HCT116 (cell line): ENCODE measurements around the gene CSH2. TPM values are rescaled to one million over a fixed set of nuclear protein-coding genes. Genes with fewer than 3 reads are reported as not detected.
"Not testable (repeated sequence)": the region's sequence is repeated elsewhere in the genome, so short reads cannot be mapped to it uniquely, and the experiment has no call there.

Source experiments
- ATAC-seq: fragments of 200-7000 bp; cut with Tn5 transposase; 2 replicates; pipeline ENCODE4 v1.9.1; 2020; ENCODE audit warnings: mild to moderate bottlenecking, moderate library complexity
- BruUV-seq: library from RNA; stranded (reverse); fragments of 400-500 nt; replicated peaks from 2 replicates; lab custom pipeline; 2021; lab: Mats Ljungman, UMichigan
- CTCF ChIA-PET: fragments of 300-600 bp; sonication (Branson Sonifier 250); formaldehyde crosslinking; loops from one replicate; lab custom pipeline; 2021; ENCODE audit warnings: antibody characterized with exemption; lab: Charles Lee
- POLR2A ChIA-PET: fragments of 300-600, 350-600 bp; sonication (Branson Sonifier 250); formaldehyde crosslinking; loops from one replicate; lab custom pipeline; 2021; ENCODE audit warnings: antibody characterized with exemption; lab: Charles Lee
- RAD21 ChIA-PET, 2 experiments: fragments of 300-600 bp; sonication (Branson Sonifier 250); formaldehyde crosslinking; loops; one replicate each; lab custom pipeline; 2023; ENCODE audit warnings: low total read pairs in 2 of 2; ENCODE audit not compliant: uncharacterized antibody in 2 of 2, unreplicated experiment in 2 of 2, low non-redundant PET in 1 of 2; lab: Charles Lee
- DNase-seq: peaks from one replicate; pipeline ENCODE4 v3.0.0-alpha.2; 2010; ENCODE audit warnings: low read depth, low spot score
- H2AFZ ChIP-seq: fragments of 200-600 bp; shearing (Covaris generic), sonication (generic); 2 replicates; pipeline ENCODE4 v1.6.1; 2017; ENCODE audit warnings: low read depth, mixed run types, mixed read lengths, antibody characterized with exemption, low read length; ENCODE audit not compliant: poor library complexity, severe bottlenecking
- H3K27ac ChIP-seq: 2 replicates; pipeline ENCODE4 v1.5.1; 2012; ENCODE audit warnings: low read depth, low read length
- H3K27me3 ChIP-seq: fragments of 200-600 bp; sonication (generic); 2 replicates; pipeline ENCODE4 v1.6.1; 2016; ENCODE audit warnings: mixed run types, low read length, mixed read lengths; ENCODE audit not compliant: insufficient read depth
- H3K36me3 ChIP-seq, 2 experiments: fragments of 200-500 bp in 1 of 2; fragments of 200-600 bp in 1 of 2; sonication (Bioruptor generic) in 1 of 2; sonication (generic) in 1 of 2; 2 replicates each; pipeline versions ENCODE4 v1.5.1 to v1.6.1; 2014 to 2016; ENCODE audit warnings: low read length in 2 of 2, inconsistent platforms in 1 of 2, mixed read lengths in 1 of 2, mixed run types in 1 of 2; ENCODE audit not compliant: insufficient read depth in 2 of 2, control insufficient read depth in 1 of 2
- H3K4me1 ChIP-seq, 2 experiments: fragments of 200-600 bp in 1 of 2; sonication (generic) in 1 of 2; 2 replicates each; pipeline versions ENCODE4 v1.5.1 to v1.6.1; 2012 to 2017; ENCODE audit warnings: low read length in 2 of 2, inconsistent platforms in 1 of 2, mild to moderate bottlenecking in 1 of 2, mixed read lengths in 1 of 2, mixed run types in 1 of 2, moderate library complexity in 1 of 2; ENCODE audit not compliant: insufficient read depth in 2 of 2, control insufficient read depth in 1 of 2
- H3K4me2 ChIP-seq: fragments of 200-600 bp; sonication (generic); 2 replicates; pipeline ENCODE4 v1.6.1; 2017; ENCODE audit warnings: mixed run types, low read length, mixed read lengths
- H3K4me3 ChIP-seq, 2 experiments: fragments of 200-600 bp in 1 of 2; sonication (generic) in 1 of 2; replicated peaks in 1 of 2; 2 replicates each; pipeline ENCODE4 v1.5.1; 2011 to 2016; ENCODE audit warnings: low read length in 2 of 2, control low read depth in 1 of 2, low read depth in 1 of 2, mild to moderate bottlenecking in 1 of 2, mixed read lengths in 1 of 2, mixed run types in 1 of 2
- H3K79me2 ChIP-seq: fragments of 200-600 bp; sonication (generic); 2 replicates; pipeline ENCODE4 v1.6.1; 2017; ENCODE audit warnings: mild to moderate bottlenecking, mixed run types, low read length, moderate library complexity, mixed read lengths; ENCODE audit not compliant: insufficient read depth
- H3K9ac ChIP-seq: fragments of 200-600 bp; sonication (generic); 2 replicates; pipeline ENCODE4 v1.6.1; 2016; ENCODE audit warnings: low read length, mixed read lengths
- H3K9me2 ChIP-seq: fragments of 200-600 bp; sonication (generic), shearing (Covaris generic); 2 replicates; pipeline ENCODE4 v1.6.1; 2017; ENCODE audit warnings: mixed run types, mild to moderate bottlenecking, moderate library complexity; ENCODE audit not compliant: insufficient read depth
- H3K9me3 ChIP-seq, 2 experiments: fragments of 200-500 bp in 1 of 2; fragments of 200-600 bp in 1 of 2; sonication (Bioruptor generic) in 1 of 2; sonication (generic) in 1 of 2; 2 replicates each; pipeline ENCODE4 v1.6.1; 2014 to 2017; ENCODE audit warnings: low read length in 2 of 2, mixed read lengths in 2 of 2, inconsistent platforms in 1 of 2, low read depth in 1 of 2, mild to moderate bottlenecking in 1 of 2, mixed run types in 1 of 2, moderate library complexity in 1 of 2; ENCODE audit not compliant: control insufficient read depth in 1 of 2, insufficient read depth in 1 of 2
- H4K20me1 ChIP-seq: fragments of 200-600 bp; sonication (generic), shearing (Covaris generic); 2 replicates; pipeline ENCODE4 v1.6.1; 2017; ENCODE audit warnings: mixed run types, mild to moderate bottlenecking, moderate library complexity; ENCODE audit not compliant: insufficient read depth
- CTCF ChIP-seq, 3 experiments: fragments of 200-600 bp in 1 of 3; sonication (generic) in 1 of 3; IDR thresholded peaks in 2 of 3; conservative IDR thresholded peaks in 1 of 3; 2 replicates each; pipeline ENCODE4 v1.5.1; 2012 to 2017; ENCODE audit warnings: low read depth in 2 of 3, low read length in 2 of 3, antibody characterized with exemption in 1 of 3, borderline replicate concordance in 1 of 3, control low read depth in 1 of 3, mild to moderate bottlenecking in 1 of 3, mixed read lengths in 1 of 3, mixed run types in 1 of 3, moderate library complexity in 1 of 3; ENCODE audit not compliant: insufficient read depth in 1 of 3
- RAD21 ChIP-seq: IDR thresholded peaks from 2 replicates; pipeline ENCODE4 v1.6.1; 2012; ENCODE audit warnings: low read depth, mild to moderate bottlenecking
- intact Hi-C: fragments of 100-400 bp; cut with micrococcal nuclease; formaldehyde crosslinking; loops from 2 replicates; pipeline ENCODE4 v1.10.0; 2022
- total RNA-seq: library from RNA; stranded (reverse); gene quantifications from one replicate; pipeline ENCODE4 v1.2.1, GENCODE V29; 2021; ENCODE audit not compliant: unreplicated experiment

Gene CSH2
- total RNA-seq, 1 experiment from 2014 or later, result not detected

- H3K36me3 ChIP-seq, RAD21 ChIA-PET, H3K9ac ChIP-seq, H3K9me3 ChIP-seq, H3K4me2 ChIP-seq, H3K79me2 ChIP-seq, H3K9me2 ChIP-seq, H3K27me3 ChIP-seq: not testable (repeated sequence)
- H3K4me1 ChIP-seq, result peaks cover 0 to 11% of the 10 kb centered on the region in 2 experiments; a peak in 1 of 4 replicates
- TF ChIP-seq RAD21, result peak; percentile 55
- peak; percentile 31 to 55 (median 48); a peak in 4 of 6 replicates for TF ChIP-seq CTCF (IDR thresholded peaks at IDR 0.05 in 2 of 3, conservative IDR thresholded peaks at IDR 0.05 in 1 of 3; ENCODE audit: borderline replicate concordance in 1 of 3, insufficient read depth in 1 of 3, low read depth in 2 of 3, low read length in 2 of 3)
- TF ChIP-seq, all 23 proteins: peak for 2; not testable (repeated sequence) for 21
- H4K20me1 ChIP-seq, H3K27ac ChIP-seq, H3K4me3 ChIP-seq, H2AFZ ChIP-seq, DNase-seq, BruUV-seq, intact Hi-C loops: not testable (repeated sequence)
- ATAC-seq, result peak; percentile 65
- CTCF ChIA-PET, result interaction anchor here (1.1 to 2.0 kb wide), 7 partner anchors 9 to 182 kb away, joined by 3 to 14 read pairs (median 4); partner anchors contain the start of gene GH2
- POLR2A ChIA-PET, result interaction anchor here (1.3 kb wide), 1 partner anchor 253 kb away, joined by 3 read pairs; no protein-coding TSS in a partner anchor
These were observed 19.0 kb upstream of the CSH2 start for GRCh38 chr17:63892316-63893037.

GRCh38 chr17:63889026-63889848 is 15.8 kb upstream of the CSH2 start:
- H4K20me1 ChIP-seq, BruUV-seq, H3K9me3 ChIP-seq, H3K27me3 ChIP-seq, intact Hi-C loops, H3K4me3 ChIP-seq, H2AFZ ChIP-seq, H3K36me3 ChIP-seq, H3K9ac ChIP-seq: not testable (repeated sequence)
- Histone ChIP-seq H3K4me2 (peak overlapping the region; percentile 50), H3K4me1 (peaks cover 0 to 11% of the 10 kb centered on the region in 2 experiments; a peak in 1 of 4 replicates)
- peak; percentile 91 for ATAC-seq
- CTCF ChIA-PET, result interaction anchor here (0.7 to 3.9 kb wide), 17 partner anchors 10 to 530 kb away, joined by 3 to 19 read pairs (median 6); no protein-coding TSS in a partner anchor
- peak; percentile 51 to 72 (median 52); a peak in 5 of 6 replicates for TF ChIP-seq CTCF (IDR thresholded peaks at IDR 0.05 in 2 of 3, conservative IDR thresholded peaks at IDR 0.05 in 1 of 3; ENCODE audit: borderline replicate concordance in 1 of 3, insufficient read depth in 1 of 3, low read depth in 2 of 3, low read length in 2 of 3)
- TF ChIP-seq RAD21, result peak; percentile 36
- TF ChIP-seq, all 23 proteins: peak for 2; not testable (repeated sequence) for 21
- H3K9me2 ChIP-seq, RAD21 ChIA-PET, H3K79me2 ChIP-seq, DNase-seq, H3K27ac ChIP-seq, POLR2A ChIA-PET: not testable (repeated sequence)

GRCh38 chr17:63885119-63885518 is 11.6 kb upstream of the CSH2 start:
- DNase-seq, H3K4me2 ChIP-seq, H3K9ac ChIP-seq, H3K9me3 ChIP-seq, H4K20me1 ChIP-seq, H2AFZ ChIP-seq, RAD21 ChIA-PET, BruUV-seq, H3K36me3 ChIP-seq, ATAC-seq, H3K4me3 ChIP-seq, H3K27ac ChIP-seq, H3K9me2 ChIP-seq, H3K79me2 ChIP-seq, intact Hi-C loops, H3K27me3 ChIP-seq, POLR2A ChIA-PET: not testable (repeated sequence)
- H3K4me1 ChIP-seq, result peaks cover 0 to 18% of the 10 kb centered on the region in 2 experiments; a peak in 3 of 4 replicates
- CTCF ChIA-PET, result interaction anchor here (1.1 kb wide), 1 partner anchor 15 kb away, joined by 3 read pairs; no protein-coding TSS in a partner anchor
